Astrocyte (in vitro differentiated cells and primary cell): Measurements from ENCODE around the gene BAG5.

Experiments used
- EZH2 ChIP-seq: IDR thresholded peaks from 2 replicates; pipeline ENCODE4 v1.6.1; 2012; ENCODE audit warnings: mild to moderate bottlenecking, low read length, inconsistent platforms; ENCODE audit not compliant: insufficient read depth
- TF ChIP-seq, protein P1 (sequence below): IDR thresholded peaks from 2 replicates; pipeline ENCODE4 v1.5.1; 2011; ENCODE audit warnings: low read depth, mild to moderate bottlenecking, inconsistent platforms, low read length, moderate library complexity; ENCODE audit not compliant: insufficient read depth

GRCh38 chr14:103556946-103557758 lies 5.3 kb downstream of the BAG5 start:
- TF ChIP-seq, protein P1, sequence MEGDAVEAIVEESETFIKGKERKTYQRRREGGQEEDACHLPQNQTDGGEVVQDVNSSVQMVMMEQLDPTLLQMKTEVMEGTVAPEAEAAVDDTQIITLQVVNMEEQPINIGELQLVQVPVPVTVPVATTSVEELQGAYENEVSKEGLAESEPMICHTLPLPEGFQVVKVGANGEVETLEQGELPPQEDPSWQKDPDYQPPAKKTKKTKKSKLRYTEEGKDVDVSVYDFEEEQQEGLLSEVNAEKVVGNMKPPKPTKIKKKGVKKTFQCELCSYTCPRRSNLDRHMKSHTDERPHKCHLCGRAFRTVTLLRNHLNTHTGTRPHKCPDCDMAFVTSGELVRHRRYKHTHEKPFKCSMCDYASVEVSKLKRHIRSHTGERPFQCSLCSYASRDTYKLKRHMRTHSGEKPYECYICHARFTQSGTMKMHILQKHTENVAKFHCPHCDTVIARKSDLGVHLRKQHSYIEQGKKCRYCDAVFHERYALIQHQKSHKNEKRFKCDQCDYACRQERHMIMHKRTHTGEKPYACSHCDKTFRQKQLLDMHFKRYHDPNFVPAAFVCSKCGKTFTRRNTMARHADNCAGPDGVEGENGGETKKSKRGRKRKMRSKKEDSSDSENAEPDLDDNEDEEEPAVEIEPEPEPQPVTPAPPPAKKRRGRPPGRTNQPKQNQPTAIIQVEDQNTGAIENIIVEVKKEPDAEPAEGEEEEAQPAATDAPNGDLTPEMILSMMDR, result no peak
- no peak for TF ChIP-seq EZH2
